Neural cell (in vitro differentiated cells): ENCODE measurements around the gene C1S.

ENCODE experiments used
- EZH2 ChIP-seq: fragments of 200-600, 300-800 bp; shearing (Covaris generic), sonication (generic); IDR thresholded peaks from 2 replicates; pipeline ENCODE4 v1.6.1; 2014; ENCODE audit warnings: antibody characterized with exemption, low read length, borderline replicate concordance, mild to moderate bottlenecking; ENCODE audit not compliant: insufficient read depth, poor library complexity, severe bottlenecking
- SMC3 ChIP-seq: fragments of 450-650 bp; conservative IDR thresholded peaks from 2 replicates; pipeline ENCODE4 v1.6.1; 2014; ENCODE audit warnings: antibody characterized with exemption, mild to moderate bottlenecking, moderate library complexity; ENCODE audit not compliant: poor library complexity
- TF ChIP-seq, protein P1 (sequence below): fragments of 450-650 bp; IDR thresholded peaks from 2 replicates; pipeline ENCODE4 v1.5.1; 2014; ENCODE audit warnings: antibody characterized with exemption, mild to moderate bottlenecking, moderate library complexity; ENCODE audit not compliant: poor library complexity, severe bottlenecking

DNA sequence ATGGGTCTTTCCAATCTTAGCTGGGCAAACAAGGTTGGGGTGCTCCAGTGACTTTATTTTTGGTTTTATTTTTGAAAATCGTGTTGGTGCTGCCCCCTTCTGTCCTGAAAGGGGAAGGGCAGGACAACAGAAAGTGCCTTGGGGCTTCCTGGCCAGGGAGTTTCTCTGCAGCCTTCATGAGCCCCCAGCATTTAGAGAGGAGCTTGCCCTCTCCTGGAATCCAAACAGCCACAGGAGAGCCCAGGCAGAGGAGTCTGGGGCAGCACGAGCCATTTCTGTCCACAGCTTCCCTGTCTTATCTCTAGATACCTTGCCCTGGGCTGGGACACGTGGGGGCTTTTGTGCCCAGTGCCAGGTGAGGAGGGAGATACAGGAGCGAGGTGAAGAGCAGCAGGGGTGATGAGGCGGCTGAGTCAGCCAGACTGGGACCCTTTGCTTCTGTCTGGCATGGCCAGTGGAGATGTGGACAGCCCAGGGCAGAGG, 52.9 kb downstream of the C1S start:
- TF ChIP-seq, protein P1, sequence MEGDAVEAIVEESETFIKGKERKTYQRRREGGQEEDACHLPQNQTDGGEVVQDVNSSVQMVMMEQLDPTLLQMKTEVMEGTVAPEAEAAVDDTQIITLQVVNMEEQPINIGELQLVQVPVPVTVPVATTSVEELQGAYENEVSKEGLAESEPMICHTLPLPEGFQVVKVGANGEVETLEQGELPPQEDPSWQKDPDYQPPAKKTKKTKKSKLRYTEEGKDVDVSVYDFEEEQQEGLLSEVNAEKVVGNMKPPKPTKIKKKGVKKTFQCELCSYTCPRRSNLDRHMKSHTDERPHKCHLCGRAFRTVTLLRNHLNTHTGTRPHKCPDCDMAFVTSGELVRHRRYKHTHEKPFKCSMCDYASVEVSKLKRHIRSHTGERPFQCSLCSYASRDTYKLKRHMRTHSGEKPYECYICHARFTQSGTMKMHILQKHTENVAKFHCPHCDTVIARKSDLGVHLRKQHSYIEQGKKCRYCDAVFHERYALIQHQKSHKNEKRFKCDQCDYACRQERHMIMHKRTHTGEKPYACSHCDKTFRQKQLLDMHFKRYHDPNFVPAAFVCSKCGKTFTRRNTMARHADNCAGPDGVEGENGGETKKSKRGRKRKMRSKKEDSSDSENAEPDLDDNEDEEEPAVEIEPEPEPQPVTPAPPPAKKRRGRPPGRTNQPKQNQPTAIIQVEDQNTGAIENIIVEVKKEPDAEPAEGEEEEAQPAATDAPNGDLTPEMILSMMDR, result peak; percentile 86
- TF ChIP-seq EZH2, result no peak
- TF ChIP-seq SMC3, result peak; percentile 85
